NCI-H1436 treated with DMSO at 0.1 percent for 48 hours (cell line): Measurements from ENCODE around the gene MPP2.
"Not testable (repeated sequence)": the region's sequence is repeated elsewhere in the genome, so short reads cannot be mapped to it uniquely, and the experiment has no call there.

Source experiments
- DNase-seq: peaks from one replicate; lab custom pipeline; 2025; lab: John Stamatoyannopoulos, UW

Gene MPP2, protein sequence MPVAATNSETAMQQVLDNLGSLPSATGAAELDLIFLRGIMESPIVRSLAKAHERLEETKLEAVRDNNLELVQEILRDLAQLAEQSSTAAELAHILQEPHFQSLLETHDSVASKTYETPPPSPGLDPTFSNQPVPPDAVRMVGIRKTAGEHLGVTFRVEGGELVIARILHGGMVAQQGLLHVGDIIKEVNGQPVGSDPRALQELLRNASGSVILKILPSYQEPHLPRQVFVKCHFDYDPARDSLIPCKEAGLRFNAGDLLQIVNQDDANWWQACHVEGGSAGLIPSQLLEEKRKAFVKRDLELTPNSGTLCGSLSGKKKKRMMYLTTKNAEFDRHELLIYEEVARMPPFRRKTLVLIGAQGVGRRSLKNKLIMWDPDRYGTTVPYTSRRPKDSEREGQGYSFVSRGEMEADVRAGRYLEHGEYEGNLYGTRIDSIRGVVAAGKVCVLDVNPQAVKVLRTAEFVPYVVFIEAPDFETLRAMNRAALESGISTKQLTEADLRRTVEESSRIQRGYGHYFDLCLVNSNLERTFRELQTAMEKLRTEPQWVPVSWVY

DNA sequence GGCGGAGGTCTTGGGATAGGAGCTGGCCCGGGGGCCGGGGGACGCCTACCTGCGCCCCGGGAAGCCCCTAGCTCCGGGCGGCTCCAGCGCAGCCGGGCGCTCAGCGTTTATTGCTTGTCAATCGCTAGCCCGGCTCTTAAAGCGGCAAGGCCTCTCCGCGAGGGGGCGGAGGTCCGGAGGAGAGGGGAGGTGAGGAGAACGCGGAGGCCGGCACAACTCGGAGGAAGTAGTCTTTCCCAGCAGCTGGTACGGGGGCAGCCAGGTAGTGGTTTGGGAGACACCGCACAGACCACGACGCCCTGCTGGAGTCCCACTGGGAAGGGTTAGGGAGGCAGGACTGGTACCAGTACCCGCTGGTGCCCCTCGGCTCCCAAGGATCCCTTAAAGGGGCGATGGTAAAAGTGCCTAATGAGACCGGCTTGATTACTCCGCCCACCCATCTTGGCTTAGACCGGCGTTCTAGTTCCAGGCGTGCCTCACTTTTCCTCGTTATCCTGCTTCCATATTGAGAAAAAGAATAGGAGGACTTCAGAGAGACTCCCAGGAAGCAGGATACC, at the start of gene MPP2:
MPP2 (minus strand) TSS at position 112 of the 557 bp plus-strand sequence. CDS start 3,076 bp downstream, outside the sequence.
- DNase-seq: no peak

DNA sequence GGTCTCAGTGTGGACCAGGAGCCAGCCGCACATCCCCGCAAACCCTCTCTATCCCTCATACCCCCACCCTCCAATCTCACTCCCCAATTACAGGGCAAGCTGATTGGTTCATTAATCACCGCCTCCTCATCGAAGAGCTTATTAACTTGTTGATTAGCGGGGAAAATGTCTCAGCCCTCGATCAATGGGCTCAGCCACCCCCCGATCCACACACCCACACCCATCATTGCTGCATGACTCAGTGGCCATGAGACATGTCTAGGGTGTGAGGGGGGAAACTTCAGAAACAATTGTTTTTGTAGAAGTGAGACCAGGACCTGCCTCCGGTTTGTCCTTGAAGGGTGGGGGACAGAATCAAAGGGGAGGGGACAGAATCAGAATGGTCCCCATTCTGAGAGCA, 48.9 kb upstream of the MPP2 start:
- no peak for DNase-seq

DNA sequence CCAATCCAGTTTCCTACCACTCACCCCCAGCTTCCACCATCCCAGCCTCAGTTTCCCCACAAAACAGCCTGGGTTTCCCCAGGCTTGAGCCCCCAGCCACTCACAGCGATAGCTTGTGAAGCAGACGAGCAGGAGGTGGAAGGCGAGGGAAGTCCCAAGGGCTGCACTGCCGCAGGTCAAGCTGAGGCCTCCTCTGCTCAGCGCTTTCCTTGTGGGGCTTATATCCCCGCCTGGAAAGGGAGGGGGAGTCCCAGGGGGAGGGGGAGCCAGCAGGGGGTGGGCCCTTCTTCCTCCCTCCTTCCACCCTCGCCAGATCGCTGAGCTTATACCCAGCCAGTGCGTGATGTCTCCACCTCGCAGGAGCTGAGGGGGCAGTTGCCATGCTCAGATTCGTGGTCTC, 46.4 kb upstream of the MPP2 start, which contains the start of gene PYY:
PYY (minus strand) TSS at position 195 of the 400 bp plus-strand sequence. CDS start 457 bp downstream, outside the sequence.
- DNase-seq: no peak

DNA sequence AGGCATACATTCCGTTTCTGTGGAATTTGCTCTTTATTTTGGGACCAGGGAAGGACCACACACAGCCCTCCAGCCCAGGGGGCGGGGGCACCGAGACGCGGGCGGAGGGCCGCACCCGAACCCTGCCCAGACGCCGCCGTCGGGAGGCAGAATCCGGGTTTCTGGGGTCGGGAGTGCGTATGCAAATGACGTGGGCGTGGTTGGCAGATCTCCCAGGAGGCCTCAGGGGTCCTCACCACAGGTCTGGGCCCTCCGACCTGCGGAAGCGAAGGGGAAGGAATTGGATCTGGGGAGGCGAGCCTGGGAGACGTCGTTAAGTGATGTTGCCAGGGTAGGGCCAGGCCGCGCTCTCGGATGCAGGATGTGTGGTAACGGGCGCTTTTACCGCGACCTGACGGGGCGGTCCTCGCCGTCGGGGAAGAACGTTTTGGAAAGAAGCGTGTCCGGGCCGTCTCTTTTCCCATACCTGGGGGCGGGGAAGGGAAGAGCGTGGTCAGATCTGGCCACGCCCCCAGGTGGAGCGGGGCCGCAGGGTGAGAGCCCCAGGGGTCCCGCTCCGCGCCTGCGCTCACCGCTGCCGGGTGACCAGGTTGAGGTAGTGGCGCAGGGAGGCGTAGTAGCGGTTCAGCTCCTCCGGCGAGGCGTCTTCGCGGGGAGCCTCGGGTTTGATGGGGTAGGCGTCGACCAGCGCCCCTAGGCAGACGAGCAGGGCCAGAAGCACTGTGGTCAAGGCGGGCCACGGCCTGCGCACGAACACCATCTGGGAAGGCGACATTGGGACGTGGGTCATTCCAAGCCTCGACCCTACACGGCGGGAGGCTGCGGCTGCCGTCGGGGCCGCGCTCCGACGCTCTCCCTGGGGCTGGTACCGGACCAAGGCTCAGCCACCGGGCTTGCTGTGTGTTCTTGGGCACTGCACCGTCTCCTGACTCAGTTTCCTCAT, 45.7 kb upstream of the MPP2 start:
- DNase-seq: no peak

DNA sequence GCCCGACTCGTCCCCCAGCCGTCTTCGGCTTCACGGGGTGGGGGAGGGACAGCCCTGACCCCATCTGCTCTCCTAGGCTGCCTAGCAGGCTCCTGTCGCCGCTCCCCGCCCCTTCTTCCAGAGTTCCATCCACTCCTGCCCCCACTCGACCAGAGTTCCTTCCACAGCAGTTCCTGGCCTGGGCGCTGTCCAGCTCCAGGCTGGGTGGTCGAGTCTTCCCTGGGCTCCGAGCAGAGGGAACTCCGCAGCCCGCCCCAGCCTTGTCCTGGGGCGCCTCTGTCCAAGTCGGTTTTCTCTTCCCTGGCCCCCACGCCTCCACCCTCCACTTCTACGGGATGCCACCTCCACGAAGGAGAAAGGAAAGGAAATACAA, 45.0 kb upstream of the MPP2 start:
- DNase-seq: no peak

DNA sequence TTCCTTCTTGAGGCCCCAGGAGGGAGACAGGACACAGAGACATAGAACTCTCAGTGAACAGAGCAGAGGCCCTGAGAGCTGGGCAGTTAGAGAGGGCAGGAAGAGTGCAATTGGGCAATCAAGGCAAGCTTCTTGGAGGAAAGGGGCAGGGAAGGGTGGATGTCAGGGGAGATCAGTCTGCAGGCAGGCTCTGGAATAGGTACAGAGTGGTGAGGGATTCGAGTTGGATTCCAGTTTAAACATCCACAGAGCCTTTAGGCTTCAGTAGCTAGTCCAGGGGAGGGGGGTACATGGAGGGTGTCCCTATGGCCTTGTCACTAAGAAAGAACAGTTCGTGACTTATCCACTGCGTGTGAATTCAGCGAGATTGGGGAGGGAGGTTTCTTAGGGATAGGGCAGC, 44.4 kb upstream of the MPP2 start:
- no peak for DNase-seq

DNA sequence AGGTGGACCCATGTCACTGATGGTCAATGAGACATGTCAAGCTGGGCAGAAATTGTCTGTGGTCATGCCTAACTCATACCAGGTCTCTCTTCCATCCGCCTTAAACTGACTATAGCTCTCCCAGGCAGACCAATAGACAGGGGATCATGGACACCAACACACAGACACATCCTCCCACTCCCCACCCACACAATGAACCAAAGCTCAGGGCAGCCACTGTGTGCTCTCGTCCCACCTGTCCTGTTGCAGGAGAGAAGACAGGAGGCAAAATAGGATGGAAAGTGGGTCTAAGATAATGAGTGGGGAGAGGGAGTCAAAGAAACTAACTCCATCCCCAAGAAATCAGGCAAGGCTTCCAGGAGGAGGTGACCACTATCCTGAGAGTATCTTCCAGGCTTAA, 43.2 kb upstream of the MPP2 start:
- no peak for DNase-seq

DNA sequence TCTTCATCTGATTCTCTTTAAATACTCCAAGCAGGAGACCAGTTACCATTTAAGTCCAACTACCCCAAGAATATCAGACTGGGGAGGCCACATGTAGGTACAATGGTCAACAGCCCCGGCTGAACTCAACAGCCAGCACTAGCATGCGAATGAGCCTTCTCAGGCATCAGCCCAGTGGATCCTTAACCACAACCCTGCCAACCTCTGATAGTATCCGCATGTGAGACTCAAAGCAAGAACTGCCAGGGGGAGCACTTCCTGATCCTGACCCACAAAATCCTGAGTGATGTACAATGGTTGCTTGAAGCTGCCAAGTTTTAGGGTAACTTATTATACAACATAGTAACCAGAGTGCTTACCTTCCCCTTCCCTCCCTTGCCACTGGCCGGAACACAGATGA, 42.4 kb upstream of the MPP2 start:
- DNase-seq: no peak

DNA sequence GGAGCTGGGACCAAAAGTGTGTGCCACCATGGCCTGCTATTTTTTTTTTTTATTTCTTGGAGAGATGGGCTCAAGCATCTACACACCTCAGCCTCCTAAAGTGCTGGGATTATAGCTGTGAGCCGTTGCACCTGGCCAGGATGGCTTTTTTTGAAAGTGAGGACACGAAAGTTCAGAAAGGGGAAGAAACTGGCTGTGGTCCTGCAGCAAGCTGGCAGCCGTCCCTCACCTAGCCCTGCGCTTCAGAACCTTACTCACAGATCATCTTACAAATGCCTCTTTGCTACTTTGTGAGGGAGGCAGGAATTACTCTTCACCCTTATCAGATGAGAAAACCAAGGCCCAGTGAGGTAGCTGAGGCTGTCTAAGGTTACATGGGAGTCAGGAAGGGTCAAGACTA, 39.4 kb upstream of the MPP2 start:
- DNase-seq: no peak

DNA sequence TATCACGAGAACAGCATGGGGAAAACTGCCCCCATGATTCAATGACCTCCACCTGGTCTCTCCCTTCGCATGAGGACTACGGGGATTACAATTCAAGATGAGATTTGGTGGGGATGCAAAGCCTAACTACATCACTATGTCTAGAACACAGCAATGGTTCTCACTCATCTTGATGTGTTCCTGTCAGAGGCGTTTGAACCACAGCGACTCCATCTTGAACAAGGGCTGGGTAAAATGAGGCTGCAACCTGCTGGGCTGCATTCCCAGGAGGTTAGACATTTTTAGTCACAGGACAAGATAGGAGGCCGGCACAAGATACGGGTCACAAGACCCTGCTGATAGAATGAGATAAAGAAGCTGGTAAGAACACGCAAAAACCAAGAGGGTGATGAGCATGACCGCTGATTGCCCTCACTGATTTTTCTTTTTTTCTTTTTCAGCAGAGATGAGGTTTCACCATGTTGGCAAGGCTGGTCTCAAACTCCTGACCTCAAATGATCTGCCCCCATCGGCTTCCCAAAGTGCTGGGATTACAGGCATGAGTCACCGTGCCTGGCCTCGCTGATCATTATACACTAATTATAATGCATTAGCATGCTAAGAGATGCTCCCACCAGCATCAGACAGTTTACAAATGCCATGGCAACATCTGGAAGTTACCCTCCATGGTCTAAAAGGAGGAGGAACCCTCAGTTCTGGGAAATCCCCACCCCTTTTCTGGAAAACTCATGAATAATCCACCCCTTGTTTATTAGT, 37.9 kb upstream of the MPP2 start:
- DNase-seq: no peak

DNA sequence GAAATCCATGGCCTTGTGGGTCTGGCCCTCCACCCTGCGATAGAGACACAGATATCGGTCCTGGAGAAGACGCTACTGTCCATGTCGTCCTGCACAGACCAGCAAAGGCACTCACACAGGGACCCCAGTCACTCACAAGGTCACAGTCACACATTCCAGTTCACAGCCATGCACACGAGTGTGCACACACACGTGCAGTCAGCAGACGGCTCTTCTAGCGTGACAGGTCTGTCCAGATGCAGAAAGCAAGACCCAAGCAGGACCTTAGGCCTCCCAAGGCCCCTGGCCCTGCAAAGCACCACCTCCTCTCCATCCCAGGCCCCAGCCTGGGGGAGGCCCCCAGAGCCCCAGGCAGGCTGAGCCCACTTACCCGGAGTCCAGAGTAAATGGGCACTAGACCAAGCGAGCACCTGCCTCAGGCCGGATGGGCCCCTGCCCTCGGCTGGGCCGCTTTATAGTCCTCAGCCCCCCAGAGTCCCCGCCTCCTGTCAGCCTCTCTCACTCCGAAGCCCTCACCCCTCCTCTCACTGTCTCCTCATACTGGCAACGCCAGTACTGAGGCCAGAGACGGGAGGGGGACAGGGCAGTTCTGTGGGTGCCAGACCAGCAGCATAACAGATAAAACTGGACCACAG, 34.8 kb upstream of the MPP2 start, which contains the start of gene PPY:
PPY (minus strand) TSS at position 426 of the 635 bp plus-strand sequence. CDS start 822 bp downstream, outside the sequence.
- no peak for DNase-seq

DNA sequence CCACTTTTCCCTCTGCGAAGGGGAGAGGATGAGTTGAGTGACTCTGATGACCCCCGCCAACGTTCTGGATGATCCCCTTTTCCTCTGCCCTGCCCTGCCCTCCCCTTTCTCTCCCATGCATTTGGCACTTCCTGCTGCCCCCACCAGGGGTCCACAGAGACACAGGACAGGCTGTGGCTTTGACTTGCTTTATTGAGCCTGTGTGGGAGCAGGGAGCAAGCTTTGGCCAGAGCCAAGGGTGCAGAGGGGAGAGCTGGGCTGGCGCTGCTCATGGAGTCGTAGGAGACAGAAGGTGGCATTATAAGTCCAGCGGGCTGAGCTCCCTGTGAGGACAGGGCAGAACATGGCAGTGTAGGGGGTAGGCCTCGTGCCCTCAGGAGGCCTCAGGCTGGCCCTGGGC, 33.3 kb upstream of the MPP2 start:
- no peak for DNase-seq

DNA sequence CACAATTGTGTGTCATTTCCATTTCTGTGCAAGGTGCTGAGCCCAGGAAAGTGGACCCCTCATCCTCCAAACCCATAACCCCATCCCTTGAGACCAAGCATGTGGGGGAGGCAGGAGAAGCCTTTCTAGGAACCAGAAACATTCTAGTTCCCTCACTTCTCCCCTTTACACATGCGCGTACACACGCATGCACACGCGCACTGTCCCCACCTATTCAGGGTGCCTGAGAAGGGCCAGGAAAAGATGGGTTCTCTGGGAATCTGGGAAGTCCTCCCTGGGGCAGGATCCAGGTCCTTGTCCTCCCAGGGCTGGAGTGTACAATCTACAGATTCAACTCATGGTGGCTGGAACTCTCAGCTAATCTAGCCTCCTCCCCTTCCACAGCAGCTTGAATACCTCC, 32.5 kb upstream of the MPP2 start:
- DNase-seq: no peak

DNA sequence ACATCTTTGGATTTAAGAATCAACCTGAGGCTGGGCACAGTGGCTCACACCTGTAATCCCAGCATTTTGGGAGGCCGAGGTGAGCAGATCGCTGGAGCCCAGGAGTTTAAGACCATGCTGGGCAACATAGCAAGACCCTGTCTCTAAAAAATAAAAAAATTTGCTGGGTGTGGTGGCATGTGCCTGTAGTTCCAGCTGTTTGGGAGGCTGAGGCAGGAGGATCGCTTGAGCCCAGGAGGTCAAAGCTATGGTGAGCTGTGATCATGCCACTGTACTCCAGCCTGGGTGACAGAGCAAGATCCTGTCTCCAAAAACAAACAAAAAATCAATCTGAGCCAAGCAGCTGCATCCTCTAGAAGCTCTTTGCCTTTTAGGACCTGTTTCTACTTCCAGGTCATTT, 32.1 kb upstream of the MPP2 start:
- DNase-seq: not testable (repeated sequence)

DNA sequence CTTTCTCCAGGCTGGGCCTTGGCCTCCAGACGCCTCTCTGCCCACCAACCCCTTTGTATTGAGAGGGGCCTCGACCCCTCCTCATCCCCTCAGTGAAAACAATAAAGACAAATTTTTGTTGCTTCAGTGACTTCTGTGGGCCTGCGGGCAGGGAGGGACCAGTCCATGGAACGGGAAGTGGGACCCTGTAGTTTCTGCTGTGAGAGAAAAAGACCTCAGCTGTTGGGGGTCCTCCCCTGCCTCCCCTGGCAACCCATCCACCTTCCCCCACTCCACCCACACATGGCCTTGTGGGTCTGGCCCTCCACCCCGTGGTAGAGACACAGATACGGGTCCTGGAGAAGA, 31.5 kb upstream of the MPP2 start:
- DNase-seq: no peak

DNA sequence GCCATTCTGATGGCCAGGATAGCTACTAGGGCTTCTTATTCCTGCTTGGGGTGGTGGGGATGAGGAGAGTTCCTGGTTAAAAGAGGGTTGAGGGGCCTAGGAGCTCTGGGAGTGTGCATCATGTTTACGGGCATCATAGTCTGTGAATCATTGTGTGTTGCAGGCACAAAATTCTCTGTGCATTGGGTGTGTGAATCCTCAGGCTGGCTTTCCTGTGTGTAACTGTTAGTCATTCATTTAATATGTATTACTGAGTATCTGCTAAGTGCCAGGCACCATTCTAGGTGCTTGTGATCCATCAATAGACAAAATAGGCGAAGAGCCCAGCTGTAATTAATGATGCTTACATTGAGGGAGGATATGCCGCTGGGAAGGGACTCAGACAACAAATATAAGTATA, 29.1 kb upstream of the MPP2 start:
- no peak for DNase-seq

DNA sequence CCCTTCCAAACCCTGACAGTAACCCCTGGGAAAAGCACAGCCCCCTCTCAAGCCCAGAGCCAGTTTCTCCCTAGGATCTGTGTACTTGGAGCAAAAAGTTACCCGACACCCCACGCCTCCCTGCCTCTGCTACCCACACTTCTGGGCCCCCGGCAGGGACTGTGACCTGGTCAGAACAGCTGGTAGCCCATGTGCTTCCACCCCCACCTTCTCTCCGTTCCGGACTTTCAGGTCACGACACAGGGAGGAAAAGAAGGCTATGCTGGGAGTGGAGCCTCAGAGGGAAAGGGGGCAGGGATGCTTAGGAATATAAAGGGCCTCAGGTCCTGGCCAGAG, 28.6 kb upstream of the MPP2 start:
- DNase-seq: no peak

DNA sequence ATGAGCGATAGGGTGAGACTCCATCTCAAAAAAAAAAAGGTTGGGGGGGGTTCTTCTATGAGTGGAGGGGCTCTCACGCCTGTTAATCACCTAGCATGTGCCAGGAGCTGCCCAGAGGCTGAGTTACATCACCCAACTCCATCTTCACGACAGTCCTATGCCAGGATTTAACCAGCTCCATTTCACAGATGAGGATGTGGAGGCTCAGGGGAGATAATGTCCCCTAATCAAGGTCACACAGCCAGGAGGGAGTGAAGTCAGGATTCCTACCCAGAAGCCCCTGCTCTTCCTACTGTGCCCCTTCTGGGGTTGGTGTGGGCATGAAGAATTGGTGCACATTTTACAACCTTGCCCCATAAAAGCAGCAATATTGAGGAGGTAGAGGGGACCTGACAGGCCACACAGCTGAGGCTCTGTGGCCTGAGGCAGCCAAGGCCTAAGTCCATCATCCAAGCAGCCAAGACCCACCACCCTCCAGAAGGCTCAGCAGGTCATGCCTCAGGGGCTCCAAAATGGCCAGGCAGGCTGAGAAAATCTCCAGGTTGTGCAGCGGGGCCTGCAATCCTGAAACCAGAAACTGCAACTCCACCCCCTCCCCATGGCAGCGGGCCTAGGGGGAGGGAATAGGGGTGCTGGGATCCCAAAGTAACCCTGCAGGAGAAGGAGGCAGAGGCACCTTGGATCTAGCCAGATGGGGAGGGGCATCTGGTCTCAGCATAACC, 28.0 kb upstream of the MPP2 start:
- DNase-seq: no peak

DNA sequence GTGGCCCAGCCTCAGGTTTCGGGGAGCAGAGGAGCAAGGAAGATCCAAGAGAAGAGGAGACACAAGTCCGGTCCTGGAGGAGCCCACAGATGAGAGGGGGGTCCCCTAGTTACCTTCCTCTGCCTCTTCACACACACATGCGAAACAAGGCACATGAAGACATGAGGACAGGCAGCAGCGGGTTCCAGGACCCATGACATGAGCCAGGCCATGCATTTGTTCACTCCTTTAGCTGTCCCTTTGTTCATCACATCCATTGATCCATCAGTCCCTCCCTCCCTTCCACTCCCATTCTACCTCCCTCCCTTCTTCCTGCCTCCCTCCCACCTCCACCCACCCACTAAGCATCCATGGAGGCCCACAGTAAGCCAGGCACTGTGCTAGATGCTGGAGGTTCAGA, 25.6 kb upstream of the MPP2 start:
- DNase-seq: no peak

DNA sequence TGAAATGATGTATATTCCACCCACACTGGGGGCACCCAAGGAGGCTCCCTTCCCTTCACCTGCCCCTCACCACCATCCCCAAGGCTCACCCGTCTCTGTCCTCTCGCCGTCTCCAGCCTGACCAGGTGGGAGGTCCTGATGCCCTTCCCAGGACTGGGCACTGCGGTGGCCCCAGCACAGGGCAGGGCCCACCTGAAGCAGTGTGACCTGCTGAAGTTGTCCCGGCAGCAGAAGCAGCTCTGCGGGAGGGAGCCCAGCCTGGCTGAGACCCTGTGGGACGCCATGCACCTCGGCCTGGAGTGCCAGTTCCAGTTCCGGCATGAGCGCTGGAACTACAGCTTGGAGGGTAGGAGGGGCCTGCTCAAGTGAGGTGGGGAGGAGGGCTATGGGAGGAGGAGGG, 25.0 kb upstream of the MPP2 start:
- no peak for DNase-seq
